Upper lobe of left lung (tissue), 6 donors: Measurements from ENCODE around the gene SPATA18. TPM values are rescaled to one million over a fixed set of nuclear protein-coding genes. Genes with fewer than 3 reads are reported as not detected.
"Not testable (repeated sequence)": the region's sequence is repeated elsewhere in the genome, so short reads cannot be mapped to it uniquely, and the experiment has no call there.

Experiments
- ATAC-seq, 2 donors: fragments of 200-7000 bp; cut with Tn5 transposase; one replicate each; pipeline ENCODE4 v1.9.1; 2022; ENCODE audit warnings: mild to moderate bottlenecking in 2 of 2, moderate library complexity in 2 of 2; ENCODE audit not compliant: low FRiP score in 2 of 2
- DNase-seq, 2 donors: peaks; one replicate each; pipeline ENCODE4 v3.0.0-alpha.2; 2019 to 2020
- H3K27ac ChIP-seq, 4 donors: fragments of 200-600 bp; sonication (generic); one replicate each; pipeline ENCODE4 v1.5.1; 2016 to 2019
- H3K27me3 ChIP-seq, 4 donors: fragments of 200-600 bp; sonication (generic); one replicate each; pipeline ENCODE4 v1.5.1; 2017 to 2019
- H3K36me3 ChIP-seq, 4 donors: fragments of 200-600 bp; sonication (generic); one replicate each; pipeline ENCODE4 v1.5.1; 2016 to 2019
- H3K4me1 ChIP-seq, 4 donors: fragments of 200-600 bp; sonication (generic); one replicate each; pipeline ENCODE4 v1.5.1; 2018 to 2019
- H3K4me3 ChIP-seq, 4 donors: fragments of 200-600 bp; sonication (generic); one replicate each; pipeline ENCODE4 v1.5.1; 2017 to 2019; ENCODE audit warnings: mild to moderate bottlenecking in 2 of 4, moderate library complexity in 1 of 4
- H3K9me3 ChIP-seq, 4 donors: fragments of 200-600 bp; sonication (generic); one replicate each; pipeline ENCODE4 v1.5.1; 2018 to 2019
- CTCF ChIP-seq, 6 experiments: fragments of 450-650 bp in 4 of 6; fragments of 200-600 bp in 2 of 6; sonication (generic) in 2 of 6; IDR thresholded peaks; one replicate each; pipeline ENCODE4 v1.5.1; 2016 to 2019; ENCODE audit warnings: antibody characterized with exemption in 6 of 6
- EP300 ChIP-seq, 4 donors: sonication (generic); formaldehyde crosslinking; IDR thresholded peaks; one replicate each; pipeline ENCODE4 v1.5.1; 2017; ENCODE audit warnings: antibody characterized with exemption in 4 of 4, control low read depth in 2 of 4
- POLR2A ChIP-seq, 4 donors: fragments of 450-650 bp; IDR thresholded peaks; one replicate each; pipeline ENCODE4 v1.5.1; 2016 to 2017; ENCODE audit warnings: antibody characterized with exemption in 4 of 4, mild to moderate bottlenecking in 2 of 4
- POLR2AphosphoS5 ChIP-seq, 2 donors: sonication (generic); formaldehyde crosslinking; IDR thresholded peaks; one replicate each; pipeline ENCODE4 v1.5.1; 2017; ENCODE audit warnings: antibody characterized with exemption in 2 of 2
- WGBS, 2 donors: methylation state at CpG; one replicate each; pipeline ENCODE4 v1.1.5; 2017 to 2018; 5-methylcytosine and 5-hydroxymethylcytosine counted together
- total RNA-seq, 6 donors: library from RNA; depleted of rRNA in 4 of 6; stranded (reverse); fragments of >200 nt in 4 of 6; gene quantifications; one replicate each; pipeline versions ENCODE4 v1.1.0 to v1.2.1, GENCODE V29; 2016 to 2021
- donor health status: DM: no; HTN: no; CAD: no; lungs with moderate emphysema.
- donor health status: DM: no; HTN: yes; CAD: no; lungs with severe emphysema.

Gene SPATA18
- total RNA-seq, 6 donors from 2014 or later, result 8.1 to 55.2 (median 15.1) TPM

GRCh38 chr4:52076731-52077130 is 25.6 kb downstream of the SPATA18 start:
- Histone ChIP-seq H3K27me3 (no peaks in the 10 kb centered on the region), H3K36me3 (no peaks in the 10 kb centered on the region), H3K4me1 (no peaks in the 10 kb centered on the region), H3K27ac (no peak overlapping the region), H3K4me3 (no peak overlapping the region), H3K9me3 (no peaks in the 10 kb centered on the region)
- WGBS, 2 donors, result 8 to 30% methylated on average over 8 to 23 of the region's 26 CpGs
- TF ChIP-seq POLR2AphosphoS5 (IDR thresholded peaks at IDR 0.05) (no peak), EP300 (IDR thresholded peaks at IDR 0.05) (no peak), POLR2A (IDR thresholded peaks at IDR 0.05) (no peak), CTCF (IDR thresholded peaks at IDR 0.05) (no peak)
- ATAC-seq, result peak in 1 of 2 donors; percentile 46
- DNase-seq, result peak in 1 of 2 donors; percentile 78

GRCh38 chr4:52079659-52080058 is 28.6 kb downstream of the SPATA18 start:
- ATAC-seq (no peak), DNase-seq (no peak)
- no peaks in the 10 kb centered on the region for H3K9me3 ChIP-seq
- H3K4me3 ChIP-seq, result no peak overlapping the region
- no peaks in the 10 kb centered on the region for H3K36me3 ChIP-seq
- TF ChIP-seq CTCF (IDR thresholded peaks at IDR 0.05) (no peak), EP300 (IDR thresholded peaks at IDR 0.05) (no peak), POLR2A (IDR thresholded peaks at IDR 0.05) (no peak), POLR2AphosphoS5 (IDR thresholded peaks at IDR 0.05) (no peak)
- no peaks in the 10 kb centered on the region for H3K27me3 ChIP-seq
- 57 to 58% methylated on average over 2 of the region's 2 CpGs for WGBS, 2 donors
- no peak overlapping the region for H3K27ac ChIP-seq
- no peaks in the 10 kb centered on the region for H3K4me1 ChIP-seq

GRCh38 chr4:52081216-52081615 is 30.1 kb downstream of the SPATA18 start:
- ATAC-seq (no peak), DNase-seq (no peak)
- H3K27ac ChIP-seq, result no peak overlapping the region
- no peaks in the 10 kb centered on the region for H3K36me3 ChIP-seq
- TF ChIP-seq POLR2A (IDR thresholded peaks at IDR 0.05), result no peak
- no peak for TF ChIP-seq CTCF (IDR thresholded peaks at IDR 0.05)
- no peak for TF ChIP-seq POLR2AphosphoS5 (IDR thresholded peaks at IDR 0.05)
- no peak for TF ChIP-seq EP300 (IDR thresholded peaks at IDR 0.05)
- no peaks in the 10 kb centered on the region for H3K27me3 ChIP-seq
- no peaks in the 10 kb centered on the region for H3K4me1 ChIP-seq
- no peaks in the 10 kb centered on the region for H3K9me3 ChIP-seq
- no peak overlapping the region for H3K4me3 ChIP-seq

GRCh38 chr4:52086425-52086824 is 35.3 kb downstream of the SPATA18 start:
- not testable (repeated sequence) for H3K9me3 ChIP-seq, ATAC-seq, H3K4me3 ChIP-seq, H3K27me3 ChIP-seq, DNase-seq, H3K27ac ChIP-seq, H3K4me1 ChIP-seq, H3K36me3 ChIP-seq
- WGBS, 2 donors, result 86 to 96% methylated on average over 1 of the region's 1 CpG

GRCh38 chr4:52091801-52092200 is 40.7 kb downstream of the SPATA18 start:
- ATAC-seq (no peak), DNase-seq (no peak)
- TF ChIP-seq POLR2A (IDR thresholded peaks at IDR 0.05) (no peak), CTCF (IDR thresholded peaks at IDR 0.05) (no peak), POLR2AphosphoS5 (IDR thresholded peaks at IDR 0.05) (no peak), EP300 (IDR thresholded peaks at IDR 0.05) (no peak)
- H3K4me3 ChIP-seq, result no peak overlapping the region
- no peaks in the 10 kb centered on the region for H3K4me1 ChIP-seq
- 58 to 65% methylated on average over 5 of the region's 5 CpGs for WGBS, 2 donors
- H3K36me3 ChIP-seq, result no peaks in the 10 kb centered on the region
- no peaks in the 10 kb centered on the region for H3K9me3 ChIP-seq
- H3K27me3 ChIP-seq, result no peaks in the 10 kb centered on the region
- H3K27ac ChIP-seq, result no peak overlapping the region
